Testis (tissue), 2 donors: Measurements from ENCODE around the gene CEP19.

Experiments used
- POLR2A ChIP-seq: fragments of 450-650 bp; IDR thresholded peaks from one replicate; pipeline ENCODE4 v1.6.1; 2017; ENCODE audit warnings: antibody characterized with exemption, mild to moderate bottlenecking, moderate library complexity
- TF ChIP-seq, protein P1 (sequence below), 3 experiments: fragments of 450-650 bp in 2 of 3; fragments of 200-600 bp in 1 of 3; sonication (generic) in 1 of 3; IDR thresholded peaks; one replicate each; pipeline ENCODE4 v1.5.1; 2016 to 2019; ENCODE audit warnings: antibody characterized with exemption in 3 of 3, mild to moderate bottlenecking in 2 of 3, moderate library complexity in 1 of 3

DNA sequence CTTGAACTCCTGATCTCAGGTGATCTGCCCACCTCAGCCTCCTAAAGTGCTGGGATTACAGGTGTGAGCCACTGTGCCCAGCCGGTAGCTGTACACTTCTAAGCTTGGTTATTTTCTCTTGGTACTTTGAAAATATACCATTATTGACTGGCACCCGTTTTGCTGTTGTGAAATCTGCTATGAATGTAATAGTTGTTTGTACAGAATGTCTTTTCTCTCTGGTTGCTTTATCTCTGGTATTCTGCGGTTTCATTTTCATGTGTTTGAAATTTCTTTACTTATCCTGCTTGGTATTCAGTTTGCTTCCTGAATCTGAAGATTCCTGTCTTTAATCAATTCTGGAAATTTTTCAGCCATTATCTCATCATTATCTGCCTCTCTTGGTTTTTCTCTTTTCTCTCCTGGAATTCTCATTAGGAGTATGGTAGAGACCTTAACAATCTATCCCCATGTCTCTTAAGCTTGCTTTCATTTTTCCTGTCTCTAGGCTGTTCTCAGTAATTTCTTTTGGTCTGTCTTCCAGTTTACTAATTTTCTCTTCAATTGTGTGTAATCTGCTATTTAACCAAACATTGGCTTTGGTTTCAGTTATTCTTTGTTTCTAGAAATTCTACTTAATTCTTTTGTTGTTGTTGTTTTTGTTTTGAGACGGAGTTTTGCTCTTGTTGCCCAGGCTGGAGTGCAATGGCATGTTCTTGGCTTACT lies 24.8 kb upstream of the CEP19 start:
- TF ChIP-seq, protein P1, sequence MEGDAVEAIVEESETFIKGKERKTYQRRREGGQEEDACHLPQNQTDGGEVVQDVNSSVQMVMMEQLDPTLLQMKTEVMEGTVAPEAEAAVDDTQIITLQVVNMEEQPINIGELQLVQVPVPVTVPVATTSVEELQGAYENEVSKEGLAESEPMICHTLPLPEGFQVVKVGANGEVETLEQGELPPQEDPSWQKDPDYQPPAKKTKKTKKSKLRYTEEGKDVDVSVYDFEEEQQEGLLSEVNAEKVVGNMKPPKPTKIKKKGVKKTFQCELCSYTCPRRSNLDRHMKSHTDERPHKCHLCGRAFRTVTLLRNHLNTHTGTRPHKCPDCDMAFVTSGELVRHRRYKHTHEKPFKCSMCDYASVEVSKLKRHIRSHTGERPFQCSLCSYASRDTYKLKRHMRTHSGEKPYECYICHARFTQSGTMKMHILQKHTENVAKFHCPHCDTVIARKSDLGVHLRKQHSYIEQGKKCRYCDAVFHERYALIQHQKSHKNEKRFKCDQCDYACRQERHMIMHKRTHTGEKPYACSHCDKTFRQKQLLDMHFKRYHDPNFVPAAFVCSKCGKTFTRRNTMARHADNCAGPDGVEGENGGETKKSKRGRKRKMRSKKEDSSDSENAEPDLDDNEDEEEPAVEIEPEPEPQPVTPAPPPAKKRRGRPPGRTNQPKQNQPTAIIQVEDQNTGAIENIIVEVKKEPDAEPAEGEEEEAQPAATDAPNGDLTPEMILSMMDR (IDR thresholded peaks at IDR 0.05), result no peak
- TF ChIP-seq POLR2A, result no peak
